Stimulated activated CD8-positive, alpha-beta memory T cell treated with anti-CD3 and anti-CD28 coated beads, Interleukin-7, amount 100 ng/mL, for 1 hour (primary cell): ENCODE data around the gene XPR1.

Experiments
- DNase-seq, 2 donors: peaks; one replicate each; pipeline ENCODE4 v3.0.0-alpha.2; 2020; ENCODE audit warnings: low read depth in 2 of 2

Gene XPR1

DNA sequence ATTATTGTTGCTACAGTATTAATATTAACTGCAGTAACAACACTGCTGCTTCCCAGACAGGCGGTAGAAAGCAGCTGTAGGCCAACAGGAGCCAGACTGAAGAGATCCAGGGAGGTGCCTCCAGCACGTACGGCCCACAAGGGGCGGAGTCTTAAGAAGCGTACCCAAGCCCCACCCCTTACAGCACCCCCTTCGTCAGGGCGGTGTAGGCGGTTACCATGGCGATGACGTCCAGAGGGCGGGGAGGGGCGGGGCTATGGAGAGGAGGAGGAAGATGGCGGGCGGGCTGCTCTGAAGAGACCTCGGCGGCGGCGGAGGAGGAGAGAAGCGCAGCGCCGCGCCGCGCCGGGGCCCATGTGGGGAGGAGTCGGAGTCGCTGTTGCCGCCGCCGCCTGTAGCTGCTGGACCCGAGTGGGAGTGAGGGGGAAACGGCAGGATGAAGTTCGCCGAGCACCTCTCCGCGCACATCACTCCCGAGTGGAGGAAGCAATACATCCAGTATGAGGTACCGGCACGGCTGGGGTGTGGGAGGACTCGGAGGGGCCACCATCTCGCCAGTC lies at the start of gene XPR1:
XPR1 (plus strand) TSS at position 257 of the 560 bp plus-strand sequence; CDS start at position 437, 180 bp downstream.
- peak; percentile 97 to 98 for DNase-seq

DNA sequence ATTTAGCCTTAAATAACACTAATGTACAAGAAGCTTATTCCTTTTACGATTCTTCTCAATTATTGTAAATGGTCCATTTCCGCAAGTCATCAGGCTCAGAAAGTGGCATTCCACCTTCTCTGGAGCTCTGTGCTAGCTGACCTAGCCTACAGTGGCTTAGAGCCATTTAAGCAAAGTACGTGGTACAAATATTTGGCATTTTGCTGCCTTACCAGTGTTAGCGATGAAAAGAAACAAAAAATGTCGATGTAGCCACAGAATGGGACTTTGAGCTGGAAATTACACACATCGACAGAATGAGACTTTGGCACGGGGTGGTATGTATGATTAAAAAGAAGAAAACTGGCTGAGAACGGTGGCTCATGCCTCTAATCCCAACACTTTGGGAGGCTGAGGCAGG lies 47.0 kb upstream of the XPR1 start:
- no peak for DNase-seq

DNA sequence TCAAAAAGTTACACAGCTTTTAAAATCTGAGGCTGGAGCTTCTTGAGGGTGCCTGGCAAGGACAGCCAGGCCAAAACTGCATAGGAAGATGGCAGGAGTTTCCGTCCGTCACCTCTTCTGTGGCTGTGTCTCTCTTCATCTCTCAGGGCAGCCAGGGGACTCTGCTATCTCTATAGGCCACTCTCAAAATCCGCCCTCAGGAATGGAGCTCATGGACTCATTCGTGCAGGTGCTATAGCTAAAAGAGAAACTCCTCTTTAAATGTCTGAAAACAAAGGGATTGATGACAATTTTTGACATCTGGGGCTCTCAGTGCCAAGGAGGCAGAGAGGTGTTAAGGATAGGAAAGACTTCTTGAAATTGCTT lies 45.8 kb upstream of the XPR1 start:
- DNase-seq, result no peak

DNA sequence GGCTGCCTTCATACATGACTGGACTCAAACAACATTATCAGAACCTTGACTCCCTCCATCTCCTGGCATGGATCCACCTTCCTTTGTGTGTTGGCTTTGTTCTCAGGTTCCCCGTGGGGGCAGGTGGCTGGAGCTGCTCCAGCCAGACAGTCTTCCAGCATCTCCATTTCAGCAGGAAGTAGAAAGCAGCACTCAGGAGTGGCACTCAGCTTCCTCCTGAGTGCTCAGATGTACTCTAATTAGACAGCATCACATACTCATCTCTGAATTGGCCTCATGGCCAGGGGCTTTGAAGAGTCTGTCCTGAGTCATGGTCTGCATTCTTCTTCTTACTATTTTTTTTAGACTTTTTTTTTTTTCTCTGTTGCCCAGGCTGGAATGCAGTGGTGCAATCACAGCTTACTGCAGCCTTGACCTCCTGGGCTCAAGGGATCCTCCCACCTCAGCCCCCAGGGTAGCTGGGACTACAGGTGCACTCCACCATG lies 45.1 kb upstream of the XPR1 start:
- DNase-seq, result no peak

DNA sequence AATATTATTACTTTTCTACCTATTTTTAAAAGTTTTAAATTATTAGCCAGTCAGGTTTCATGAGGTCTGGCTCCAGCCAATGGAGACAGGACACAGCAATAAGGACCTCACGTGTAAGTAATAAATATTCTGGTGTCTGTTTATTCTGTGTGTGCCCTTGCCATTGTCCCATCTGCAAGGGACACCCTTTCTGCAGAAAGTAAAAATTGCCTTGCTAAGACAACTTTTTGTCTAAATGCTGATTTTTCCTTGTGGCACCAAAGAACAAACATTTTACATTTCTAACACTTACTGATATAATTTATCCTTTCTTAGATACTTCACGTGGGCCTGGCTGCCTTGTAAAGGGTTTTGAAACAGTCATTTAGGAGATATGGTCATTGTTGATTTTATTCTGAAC lies 43.7 kb upstream of the XPR1 start:
- DNase-seq, result no peak

DNA sequence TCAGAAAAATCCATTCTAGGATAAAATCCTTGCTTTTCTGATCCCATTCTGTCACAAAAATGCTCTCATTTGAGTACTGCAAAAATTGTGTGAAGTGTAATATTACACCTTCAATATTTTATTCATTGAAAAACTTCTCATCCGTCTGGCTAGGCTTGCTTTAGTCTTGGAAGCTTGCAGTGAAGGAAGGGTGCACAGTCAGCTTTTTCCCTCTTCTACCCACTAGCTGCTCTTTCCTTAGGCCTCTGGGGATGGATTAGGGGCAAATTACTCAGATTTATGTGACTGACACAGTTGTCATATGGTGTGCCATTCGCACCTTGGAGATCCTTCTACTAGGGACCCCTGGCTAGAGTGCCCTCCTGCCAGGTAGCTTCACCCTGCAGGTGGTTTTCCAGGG lies 40.9 kb upstream of the XPR1 start:
- no peak for DNase-seq

DNA sequence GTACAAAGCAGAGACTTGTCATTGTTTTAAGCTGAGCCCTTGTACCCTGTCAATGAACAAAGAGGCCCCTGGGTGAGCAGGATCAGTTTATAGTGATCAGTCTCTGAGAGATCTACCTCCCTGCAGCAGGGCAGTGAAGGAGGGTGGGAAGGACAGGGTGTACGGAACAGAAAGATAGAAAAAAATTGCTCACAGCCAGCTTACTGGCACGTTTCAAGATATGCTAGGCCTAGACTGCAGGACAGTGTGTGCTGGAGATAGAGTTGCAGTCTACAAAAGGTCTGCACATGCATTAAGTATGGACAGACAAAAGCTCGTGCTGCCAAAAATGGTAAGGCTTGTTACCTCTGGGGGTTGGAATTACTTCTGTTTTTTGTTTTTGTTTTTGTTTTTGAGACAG lies 38.4 kb upstream of the XPR1 start:
- DNase-seq, result no peak

DNA sequence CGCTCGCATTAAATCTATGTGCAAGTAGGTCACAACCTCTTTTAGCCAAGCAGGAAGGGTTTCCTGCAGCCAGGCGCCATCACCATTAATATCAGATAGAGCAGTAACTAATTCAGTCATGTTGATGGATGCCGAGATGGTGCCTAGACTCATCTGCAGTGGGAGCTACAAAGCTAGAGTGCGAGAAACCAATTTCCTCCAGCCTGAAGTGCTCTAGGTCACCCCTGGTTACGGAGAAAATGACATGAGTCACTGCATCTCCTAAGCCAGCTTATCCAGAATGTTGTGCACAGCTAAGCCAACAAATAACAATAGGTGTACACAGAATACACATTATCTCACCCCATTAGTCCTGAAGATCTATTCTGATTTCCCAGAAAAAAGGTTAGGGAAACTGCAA lies 37.1 kb upstream of the XPR1 start:
- no peak for DNase-seq

DNA sequence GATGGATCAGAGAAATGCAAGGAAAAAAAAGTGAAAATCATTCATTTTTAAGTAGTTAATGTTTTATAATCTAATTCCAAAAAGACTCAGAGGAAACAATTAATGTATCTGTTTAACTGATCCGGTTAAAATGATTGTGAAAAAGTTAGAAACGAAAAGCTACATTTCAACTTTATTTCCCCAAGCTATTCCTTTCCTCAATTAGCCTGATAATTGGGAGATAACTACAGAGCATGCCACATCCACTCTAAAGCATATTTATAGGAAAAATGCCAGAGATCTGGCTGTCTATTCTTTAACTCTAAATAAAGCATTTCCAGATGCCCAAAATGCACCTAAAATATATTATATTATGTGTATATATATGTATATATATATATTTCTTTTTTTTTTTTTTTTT lies 35.9 kb upstream of the XPR1 start:
- DNase-seq, result no peak

DNA sequence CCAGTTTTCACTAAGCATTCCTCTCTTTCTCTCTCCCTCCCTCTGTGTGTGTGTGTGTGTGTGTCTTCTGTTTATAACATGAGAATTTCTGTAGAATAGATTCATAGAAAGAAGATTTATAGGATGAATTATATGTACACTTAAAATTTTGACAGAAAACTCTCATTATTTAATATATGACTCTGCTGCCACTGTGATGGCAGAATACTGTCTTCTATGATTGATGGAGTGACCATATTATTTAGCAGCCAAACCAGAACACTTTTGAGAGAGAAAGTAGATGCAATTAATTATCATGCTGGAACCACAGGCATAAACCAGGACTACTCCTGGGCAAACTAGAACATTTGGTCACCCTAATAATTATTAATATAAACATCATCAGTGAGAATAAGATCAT lies 34.3 kb upstream of the XPR1 start:
- no peak for DNase-seq

DNA sequence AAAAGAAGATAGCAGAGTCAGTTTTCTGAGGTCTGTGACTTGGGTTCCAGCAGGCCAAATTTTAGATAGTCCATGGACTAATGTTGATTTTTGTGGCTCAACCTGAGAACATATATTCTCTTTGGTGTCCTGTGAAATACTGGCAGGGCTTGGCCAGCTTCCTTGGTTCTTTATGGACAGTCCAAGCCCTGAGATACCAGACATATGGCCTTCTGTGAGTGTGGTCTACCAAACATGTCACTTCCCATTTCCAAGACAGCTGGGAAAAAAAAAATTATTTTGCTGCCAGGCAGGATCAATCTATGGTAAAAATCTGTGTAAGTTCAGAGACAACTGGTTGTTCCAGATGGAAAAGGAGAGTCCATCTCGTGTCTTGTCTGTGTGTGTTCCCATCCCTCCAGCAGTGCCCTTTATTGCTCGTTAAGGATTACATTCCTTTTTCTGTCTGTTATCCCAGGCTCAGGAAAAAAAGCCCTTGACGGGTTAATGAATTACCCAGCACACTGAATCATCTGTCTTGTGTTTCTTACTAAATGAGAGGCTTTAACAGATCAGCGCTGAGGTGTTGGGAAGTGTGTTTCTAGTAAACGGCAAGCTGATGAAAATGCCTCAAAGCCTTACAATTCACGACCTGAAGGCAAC lies 33.4 kb upstream of the XPR1 start:
- DNase-seq, result no peak

DNA sequence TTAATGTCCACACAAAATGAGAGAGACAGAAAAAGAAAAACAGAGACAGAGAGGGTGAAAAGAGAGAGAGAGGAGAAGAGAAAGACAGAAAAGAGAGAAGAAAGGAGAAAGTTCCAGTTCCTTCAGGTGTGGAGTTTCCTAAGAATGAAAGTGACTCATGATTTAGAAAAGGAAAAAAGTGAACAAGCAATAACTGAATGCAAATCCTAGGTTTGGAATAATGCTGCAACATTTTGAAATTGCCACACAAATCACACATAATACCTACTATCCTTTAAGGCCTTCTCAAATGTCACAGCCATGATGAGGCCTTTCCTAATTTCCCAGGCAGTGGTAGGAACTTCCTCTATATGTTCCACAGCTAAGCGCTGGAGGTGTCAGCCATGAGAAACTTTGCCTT lies 31.5 kb upstream of the XPR1 start:
- DNase-seq, result no peak

DNA sequence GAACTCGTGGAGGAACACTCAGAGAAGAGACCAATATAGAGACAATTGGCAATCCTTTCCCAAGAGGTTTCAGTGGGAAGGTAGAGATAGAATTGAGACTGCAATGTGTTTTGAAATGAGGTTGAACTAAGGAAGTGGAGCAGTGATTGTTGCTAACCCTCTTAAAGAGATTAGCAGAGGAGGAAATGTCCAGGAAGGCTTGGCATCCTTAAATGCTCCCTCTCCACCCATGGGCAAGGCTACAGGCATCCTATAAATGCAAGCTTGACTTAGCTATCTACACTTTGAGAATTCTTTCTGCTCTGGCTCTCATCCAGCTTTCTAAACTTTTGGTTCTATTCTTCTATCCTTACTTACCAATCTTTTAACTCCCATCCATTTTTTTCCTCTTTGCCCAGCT lies 30.3 kb upstream of the XPR1 start:
- no peak for DNase-seq

DNA sequence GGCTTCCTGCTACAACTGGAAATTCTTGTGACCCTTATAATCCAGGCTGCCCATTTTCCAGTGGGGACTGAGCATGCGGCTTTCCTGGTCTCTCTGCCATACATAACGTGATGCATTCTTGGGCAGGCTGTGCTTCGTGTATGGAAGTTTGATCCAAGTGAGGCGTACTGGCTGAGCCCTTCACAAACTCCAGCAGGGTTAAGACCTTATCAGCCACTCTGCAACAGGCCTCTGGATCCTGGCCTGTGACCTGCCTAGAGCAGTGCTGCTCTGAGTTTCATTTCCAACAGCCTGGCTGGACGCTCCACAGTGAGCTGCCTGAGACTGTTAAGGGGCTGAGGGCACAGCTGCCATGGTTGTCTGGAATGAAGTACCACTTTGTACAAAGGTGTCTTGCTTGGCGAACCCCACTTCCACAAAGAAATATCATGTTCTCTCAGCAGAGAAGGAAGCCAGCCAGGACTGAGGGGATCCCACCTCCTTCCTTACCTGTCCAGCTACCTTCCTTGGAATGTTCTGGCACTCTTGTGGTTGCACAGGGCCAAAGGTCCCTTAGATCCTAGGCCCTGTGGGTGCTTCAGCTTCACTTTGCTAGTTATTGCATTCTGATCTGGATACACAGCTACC lies 28.5 kb upstream of the XPR1 start:
- no peak for DNase-seq

DNA sequence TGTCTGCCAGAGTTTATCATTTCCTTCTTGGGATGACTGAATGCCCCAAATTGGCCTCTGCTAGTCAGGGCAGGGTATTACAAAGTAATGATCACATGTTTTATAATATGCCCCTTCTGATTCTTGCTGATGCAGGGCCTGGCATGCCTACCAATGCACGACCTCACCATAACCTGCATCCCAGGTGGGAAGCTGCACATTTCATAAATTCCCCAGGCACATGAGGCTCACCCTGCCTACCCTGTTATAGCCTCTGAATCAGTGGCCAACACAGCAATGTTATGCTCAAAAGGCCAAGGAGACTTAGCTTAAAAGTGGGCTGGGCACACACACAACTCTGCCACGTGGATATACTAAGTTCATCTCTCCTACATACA lies 28.0 kb upstream of the XPR1 start:
- no peak for DNase-seq

DNA sequence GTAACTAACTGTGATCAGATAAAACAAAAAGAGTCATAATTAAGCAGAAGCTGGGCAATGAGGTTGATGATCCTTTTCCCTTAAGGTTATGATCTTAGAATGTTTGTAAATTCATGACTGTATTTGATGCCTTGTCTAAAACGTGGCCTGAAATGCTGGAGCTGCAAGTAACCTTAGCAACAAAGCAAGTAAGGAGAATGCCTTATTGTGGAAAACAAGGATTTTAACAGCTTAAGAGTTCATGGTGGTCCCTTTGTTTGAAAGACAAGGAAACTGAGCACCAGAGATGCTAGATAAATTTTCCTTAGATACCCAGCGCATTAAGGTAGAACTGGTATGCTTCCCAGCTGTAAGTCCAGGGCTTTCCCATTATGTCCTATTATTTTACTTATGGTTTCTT lies 25.7 kb upstream of the XPR1 start:
- DNase-seq, result no peak

DNA sequence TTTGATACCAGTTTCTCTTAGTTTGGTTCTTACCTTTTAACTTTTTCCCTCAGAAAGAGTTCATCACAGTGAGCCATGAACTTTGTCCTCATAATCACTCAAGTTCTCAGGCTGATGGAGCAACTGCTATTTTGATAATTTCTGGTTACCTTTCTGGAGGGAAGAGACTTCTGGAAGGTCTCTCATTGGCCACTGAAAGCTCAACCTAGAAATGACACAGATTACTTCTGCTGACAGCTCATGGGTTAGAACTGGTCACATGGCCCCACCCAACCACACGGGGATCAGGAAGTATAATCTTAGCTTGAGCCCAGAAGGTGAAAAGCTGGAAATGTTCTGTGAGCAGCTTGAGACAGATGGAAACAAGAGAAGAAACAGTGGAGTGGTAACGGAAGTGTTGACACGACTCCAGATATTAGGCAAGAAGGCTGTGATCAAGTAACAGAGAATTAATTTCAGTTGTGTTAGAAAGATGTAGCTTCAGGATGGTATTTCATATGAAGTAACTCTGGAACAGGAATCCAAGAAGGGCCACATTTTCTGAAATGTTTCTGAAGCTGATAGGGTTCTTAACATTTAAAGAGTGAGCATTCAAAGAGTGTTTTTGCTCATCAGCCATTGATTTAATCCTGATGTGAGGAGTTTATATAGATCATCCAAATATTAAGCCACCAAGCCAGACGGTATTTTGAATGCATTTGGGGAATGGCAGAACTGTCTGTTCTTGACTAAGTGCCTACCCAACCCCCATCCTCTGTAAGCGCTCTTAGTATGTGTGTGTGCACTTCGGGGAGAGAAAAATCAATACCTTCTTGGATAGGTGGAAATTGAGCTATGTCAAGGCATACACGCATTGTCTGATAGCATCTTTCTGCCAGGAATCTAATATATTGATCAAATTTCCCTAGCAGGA lies 21.9 kb upstream of the XPR1 start:
- DNase-seq, result no peak

DNA sequence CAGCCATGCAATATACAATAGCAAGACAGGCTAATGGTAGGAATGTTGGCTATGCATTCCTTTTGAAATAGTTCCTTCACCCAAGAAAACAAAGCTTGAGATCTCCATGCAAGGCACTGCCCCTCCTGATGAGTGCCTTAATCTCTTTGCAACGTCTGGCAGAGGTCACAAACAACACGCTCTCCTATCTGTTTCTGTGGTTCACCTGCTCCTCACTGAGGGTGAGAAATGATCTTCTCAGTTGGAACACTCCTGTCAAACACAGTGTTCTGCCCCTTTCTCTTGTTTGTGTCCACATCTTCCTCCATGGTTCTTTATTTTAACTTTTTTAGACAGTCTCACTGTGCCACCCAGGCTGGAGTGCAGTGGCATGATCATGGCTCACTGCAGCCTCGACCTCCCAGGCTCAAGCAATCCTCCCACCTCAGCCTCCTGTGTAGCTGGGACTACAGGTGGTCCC lies 21.2 kb upstream of the XPR1 start:
- DNase-seq, result no peak

DNA sequence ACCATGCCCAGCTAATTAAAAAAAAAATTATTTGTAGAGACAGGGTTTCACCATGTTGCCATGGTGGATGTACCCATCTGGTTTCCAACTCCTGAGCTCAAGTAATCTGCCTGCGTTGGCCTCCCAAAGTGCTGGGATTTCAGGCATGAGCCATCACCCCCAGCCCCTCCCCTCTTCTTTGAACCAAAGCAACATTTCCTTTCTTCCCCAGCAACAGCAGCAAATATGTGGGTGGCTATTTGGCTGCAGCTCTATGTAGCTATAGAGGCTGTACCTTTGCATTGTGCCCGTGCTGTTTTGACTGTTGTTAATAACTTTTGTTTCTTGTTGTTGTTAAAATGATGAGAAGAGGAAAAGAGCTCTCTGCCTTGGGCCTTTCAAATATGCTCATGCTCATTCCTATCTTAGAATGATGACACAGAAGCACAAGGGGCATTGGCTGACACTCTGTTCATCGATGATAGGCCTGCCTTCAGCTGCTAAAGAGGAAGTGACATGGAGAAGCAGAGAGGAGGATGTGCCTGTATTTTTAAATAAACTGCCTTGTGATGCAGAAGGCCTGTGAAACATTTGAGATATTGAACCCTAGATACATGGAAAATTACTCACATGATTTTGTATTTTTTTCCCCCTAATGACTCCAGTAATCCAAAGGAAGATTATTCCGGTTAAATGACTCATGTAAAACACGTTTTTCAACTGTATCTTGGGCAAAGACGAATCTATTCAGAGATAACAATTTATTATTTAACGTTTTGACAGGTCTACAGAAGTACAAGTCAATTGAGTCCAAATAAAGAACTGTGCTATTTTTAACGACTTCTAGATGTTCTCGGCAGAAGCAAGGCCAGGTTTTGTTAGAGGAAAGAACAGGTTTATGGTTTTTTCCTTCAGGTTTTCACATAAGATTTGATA lies 20.5 kb upstream of the XPR1 start:
- no peak for DNase-seq

DNA sequence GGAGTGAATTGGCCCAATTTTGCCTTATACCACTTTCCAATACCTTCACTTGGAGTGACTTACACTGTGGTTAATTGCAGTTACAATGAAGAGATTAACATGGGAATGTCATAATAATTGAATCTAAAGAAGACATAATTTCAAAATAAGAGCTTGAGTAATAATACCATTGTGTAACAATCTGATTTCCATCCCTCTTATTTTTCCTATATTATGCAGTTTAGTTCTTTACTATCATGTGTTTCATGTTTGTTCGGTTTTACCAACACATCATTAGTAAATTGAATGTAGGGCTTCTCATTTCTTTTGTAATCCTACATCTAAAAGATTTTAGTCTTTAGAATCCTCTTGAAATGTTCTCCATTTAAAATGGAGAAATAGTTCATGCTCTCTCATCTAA lies 19.2 kb upstream of the XPR1 start:
- DNase-seq, result no peak

DNA sequence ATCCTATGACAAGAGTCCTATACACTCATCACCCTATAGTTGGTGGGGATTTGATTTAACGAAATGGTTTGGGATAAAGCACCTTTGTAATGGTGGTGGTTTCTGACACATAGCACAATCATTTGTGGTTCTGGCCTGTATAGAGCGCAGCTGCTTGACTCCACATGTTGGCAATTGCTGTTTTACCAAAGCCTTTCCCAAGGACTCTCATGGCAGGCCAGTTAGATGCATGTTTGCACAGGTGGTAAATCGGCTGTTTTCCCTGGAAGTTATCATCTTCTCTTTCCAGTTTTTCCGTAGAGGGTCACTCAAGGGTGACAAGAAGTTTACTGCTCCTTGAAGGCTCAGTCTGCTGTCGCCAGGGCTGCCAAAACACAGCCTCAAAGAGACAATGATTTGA lies 17.1 kb upstream of the XPR1 start:
- no peak for DNase-seq
